GM12874 (cell line): ENCODE measurements around the gene CWH43.

Source experiments
- CTCF ChIP-seq: IDR thresholded peaks from 2 replicates; pipeline ENCODE4 v1.5.1; 2011; ENCODE audit warnings: low read depth, mild to moderate bottlenecking, control low read depth, low read length, moderate library complexity; ENCODE audit not compliant: insufficient read depth

CWH43 gene

DNA sequence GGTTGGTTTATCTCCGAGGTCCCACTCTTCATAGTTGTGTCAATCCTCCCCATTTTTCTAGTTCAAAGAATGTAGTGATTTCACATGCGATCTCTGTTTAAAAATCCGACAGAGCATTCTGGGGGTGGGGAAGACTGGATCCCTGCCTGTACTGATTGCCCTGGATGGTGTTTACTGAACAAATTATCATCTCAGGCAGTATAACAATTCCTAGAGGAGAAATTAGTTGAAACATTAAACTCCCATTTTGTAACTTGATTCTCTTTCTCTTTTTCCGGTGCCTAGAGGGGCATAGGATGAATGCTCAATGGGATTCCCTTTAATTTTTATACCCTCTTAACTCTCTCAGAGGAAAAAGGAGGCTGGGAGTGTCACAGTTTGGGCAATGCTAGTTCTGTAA is 10.0 kb upstream of the CWH43 start:
- TF ChIP-seq CTCF = no peak

DNA sequence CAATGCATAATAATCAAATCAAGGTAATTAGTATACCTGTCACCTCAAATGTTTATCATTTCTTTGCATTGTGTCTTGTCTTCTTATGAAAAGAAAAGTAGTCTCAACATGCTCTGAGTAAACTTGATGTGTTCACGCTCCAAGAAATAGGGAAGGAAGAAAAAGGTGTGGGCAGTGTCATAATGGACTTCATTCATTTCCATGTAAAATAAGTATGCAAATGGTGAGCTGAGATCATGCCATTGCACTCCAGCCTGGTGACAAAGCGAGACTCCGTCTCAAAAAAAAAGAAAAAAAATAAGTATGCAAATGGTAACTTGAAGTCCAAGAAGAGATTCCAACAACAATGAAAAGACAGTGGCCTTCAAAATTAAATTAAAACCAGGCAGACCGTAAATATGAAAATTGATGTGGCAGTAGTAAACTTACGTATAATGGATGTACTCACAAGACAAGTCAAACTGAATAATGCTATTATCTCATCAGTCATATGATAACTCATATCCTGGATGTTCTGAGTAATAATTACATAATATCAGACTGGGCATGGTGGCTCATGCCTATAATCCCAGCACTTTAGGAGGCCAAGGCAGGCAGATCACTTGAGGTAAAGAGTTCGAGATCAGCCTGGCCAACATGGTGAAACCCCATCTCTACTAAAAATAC is 6.0 kb upstream of the CWH43 start:
- no peak for TF ChIP-seq CTCF

DNA sequence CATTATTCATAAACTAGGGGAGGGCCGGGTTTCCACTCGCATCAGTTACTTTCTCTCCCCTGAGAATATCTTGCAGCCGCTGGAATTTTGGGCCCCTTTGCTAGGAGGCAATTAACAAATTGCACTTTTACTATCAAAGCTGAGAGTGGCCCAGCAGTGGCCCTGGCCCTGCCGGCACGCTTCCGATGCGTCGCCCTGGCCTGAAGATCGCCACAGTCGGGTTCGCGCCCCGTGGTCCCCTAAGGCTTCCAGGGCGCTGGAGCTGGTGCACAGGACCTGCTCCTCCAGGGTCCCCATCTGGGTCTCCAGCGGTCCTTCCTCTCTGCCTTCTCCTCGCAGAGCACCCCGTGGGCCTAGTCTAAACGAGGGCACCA is 486 bp upstream of the CWH43 start:
- no peak for TF ChIP-seq CTCF

DNA sequence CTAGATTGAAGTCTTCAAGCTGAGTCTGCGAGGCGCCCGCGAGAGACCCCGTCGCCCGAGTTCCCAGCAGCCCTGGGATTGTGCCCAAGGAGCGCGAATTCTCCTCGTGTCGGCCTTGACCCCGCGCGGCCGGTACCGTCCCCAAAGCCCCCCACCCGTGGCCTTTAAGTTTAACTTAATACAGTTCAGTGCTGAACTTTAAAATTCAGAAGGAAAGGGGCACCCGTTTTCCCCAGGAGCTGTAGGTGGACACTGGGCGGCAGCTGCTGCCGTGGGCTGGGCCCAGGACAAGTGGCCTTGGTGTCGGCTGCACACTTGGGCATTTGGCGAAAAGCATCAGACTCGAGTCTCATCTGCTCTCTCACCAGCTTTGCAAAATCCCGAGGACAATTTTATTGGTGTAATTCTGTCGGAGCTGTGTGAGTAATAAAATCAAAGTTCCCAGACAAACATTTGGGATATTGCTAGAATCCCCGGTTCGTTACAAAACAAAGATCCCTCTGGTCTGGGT is 634 bp downstream of the CWH43 start:
- no peak for TF ChIP-seq CTCF

GRCh38 chr4:48989461-48990203 is 3.6 kb downstream of the CWH43 start:
- no peak for TF ChIP-seq CTCF

GRCh38 chr4:48991357-48991756 is 5.3 kb downstream of the CWH43 start:
- no peak for TF ChIP-seq CTCF

GRCh38 chr4:48997962-48998361 is 11.9 kb downstream of the CWH43 start:
- no peak for TF ChIP-seq CTCF
